CD4-positive, alpha-beta T cell treated with Interleukin-17A for 1 hour (primary cell): Measurements from ENCODE around the gene AEN.
A peak's percentile ranks its signal among the peaks of the same experiment; 100 is the strongest.

ENCODE experiments used
- DNase-seq: peaks from one replicate; pipeline ENCODE4 v3.0.0-alpha.2; 2020

Gene AEN, protein sequence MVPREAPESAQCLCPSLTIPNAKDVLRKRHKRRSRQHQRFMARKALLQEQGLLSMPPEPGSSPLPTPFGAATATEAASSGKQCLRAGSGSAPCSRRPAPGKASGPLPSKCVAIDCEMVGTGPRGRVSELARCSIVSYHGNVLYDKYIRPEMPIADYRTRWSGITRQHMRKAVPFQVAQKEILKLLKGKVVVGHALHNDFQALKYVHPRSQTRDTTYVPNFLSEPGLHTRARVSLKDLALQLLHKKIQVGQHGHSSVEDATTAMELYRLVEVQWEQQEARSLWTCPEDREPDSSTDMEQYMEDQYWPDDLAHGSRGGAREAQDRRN

DNA sequence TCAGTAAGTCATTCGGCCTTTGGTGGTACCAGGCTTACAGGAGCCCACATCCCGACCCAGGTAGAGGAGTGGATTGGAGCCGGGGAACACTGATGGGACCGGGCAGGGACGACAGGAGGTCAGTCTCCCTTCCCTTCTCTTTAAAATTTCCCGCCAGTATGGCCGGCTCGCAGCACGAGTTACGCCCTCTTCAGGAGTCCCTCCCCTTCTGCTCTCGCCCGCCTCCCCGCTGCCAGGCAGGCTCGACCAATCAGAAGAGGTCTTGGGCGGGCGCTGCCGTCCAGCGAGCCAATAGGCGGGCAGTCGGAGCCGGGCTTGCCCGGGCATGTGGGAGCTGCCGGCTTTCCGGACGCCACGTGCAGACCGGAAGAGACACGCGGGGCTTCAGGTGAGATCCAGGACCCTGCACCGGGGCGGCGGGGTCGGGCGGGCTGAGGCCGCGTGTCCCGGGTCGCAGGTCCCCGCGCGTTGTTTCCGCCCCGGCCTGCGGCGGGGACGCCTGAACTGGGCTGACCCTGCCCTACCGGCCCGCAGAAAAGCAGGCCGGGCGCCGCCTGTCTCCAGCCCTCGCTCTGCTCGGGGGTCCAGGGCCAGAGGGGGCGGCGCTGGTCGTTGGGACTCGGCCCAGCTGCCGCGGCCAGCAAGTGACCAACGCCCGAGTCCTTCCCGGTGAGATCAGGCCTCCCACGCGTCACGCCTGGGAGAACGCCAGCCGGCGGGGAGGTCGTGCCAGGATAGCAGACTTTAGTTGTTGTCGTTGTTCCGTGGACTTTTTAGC, at the start of gene AEN:
Gene AEN (plus strand): TSS at position 346 of the 778 bp plus-strand sequence. CDS start 4,870 bp downstream, outside the sequence.
- peak; percentile 97 for DNase-seq

DNA sequence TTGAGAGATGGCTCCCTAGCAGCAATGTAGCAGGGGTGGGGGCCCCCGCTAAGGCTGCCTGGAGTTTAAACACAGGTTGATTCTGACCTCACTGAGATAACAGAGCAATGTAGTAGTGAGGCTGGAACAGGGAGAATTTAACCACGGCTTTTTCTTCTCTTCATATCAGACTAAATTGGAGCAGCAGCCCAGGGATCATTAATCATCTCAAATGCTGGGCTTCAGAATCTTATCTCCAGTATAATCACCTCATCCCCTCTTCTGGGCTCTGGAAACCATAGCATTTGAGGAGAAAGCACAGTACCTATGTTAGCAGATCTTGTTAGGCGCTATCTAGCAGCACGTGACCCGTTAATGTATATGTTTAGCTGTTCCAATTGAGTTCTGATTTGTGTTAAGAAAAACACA, 49.3 kb upstream of the AEN start:
- DNase-seq, result no peak

- no peak for DNase-seq
Measured at GRCh38 chr15:88574077-88574476, 47.1 kb upstream of the AEN start.

DNA sequence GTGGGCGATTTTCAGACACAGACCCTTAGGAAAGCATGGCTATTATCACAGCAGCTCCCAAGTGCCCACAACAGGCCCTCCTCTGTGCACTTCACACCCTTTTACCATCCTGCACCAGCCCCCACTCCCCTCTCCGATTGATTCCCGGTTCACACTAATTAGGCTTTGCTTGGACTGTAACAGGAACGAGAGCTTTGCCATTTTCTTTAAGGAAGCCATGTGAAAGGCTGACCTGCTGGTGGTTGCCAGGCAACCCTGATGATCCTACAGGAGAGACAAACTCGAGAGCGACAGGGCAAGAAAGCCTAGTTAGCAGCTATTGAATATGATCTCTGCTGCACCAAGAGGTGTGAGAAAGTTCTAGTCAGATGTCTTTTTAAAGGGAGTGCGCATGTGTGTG, 46.5 kb upstream of the AEN start:
- no peak for DNase-seq

DNA sequence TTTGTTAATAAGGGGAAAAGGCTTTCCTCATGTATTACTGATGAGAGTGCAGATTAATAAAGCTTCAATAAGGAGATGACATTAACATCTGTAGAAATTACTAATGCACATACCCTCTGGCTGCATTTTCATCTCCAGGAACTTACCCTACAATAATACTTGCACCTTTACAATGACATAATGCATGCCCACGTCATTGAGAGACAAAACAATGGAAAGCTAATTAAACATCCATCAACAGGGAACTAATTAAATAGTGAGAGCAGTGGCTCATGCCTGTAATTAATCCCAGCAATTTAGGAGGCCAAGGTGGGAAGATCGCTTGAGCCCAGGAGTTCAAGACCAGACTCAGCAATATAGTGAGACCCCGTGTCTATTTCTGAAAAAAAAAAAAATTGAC, 41.8 kb upstream of the AEN start:
- DNase-seq, result no peak

- DNase-seq, result no peak
Measured at GRCh38 chr15:88580532-88580931, 40.6 kb upstream of the AEN start.

- no peak for DNase-seq
Measured at GRCh38 chr15:88586401-88587162, 34.6 kb upstream of the AEN start.

- DNase-seq, result no peak
Measured at GRCh38 chr15:88590759-88591158, 30.4 kb upstream of the AEN start.

DNA sequence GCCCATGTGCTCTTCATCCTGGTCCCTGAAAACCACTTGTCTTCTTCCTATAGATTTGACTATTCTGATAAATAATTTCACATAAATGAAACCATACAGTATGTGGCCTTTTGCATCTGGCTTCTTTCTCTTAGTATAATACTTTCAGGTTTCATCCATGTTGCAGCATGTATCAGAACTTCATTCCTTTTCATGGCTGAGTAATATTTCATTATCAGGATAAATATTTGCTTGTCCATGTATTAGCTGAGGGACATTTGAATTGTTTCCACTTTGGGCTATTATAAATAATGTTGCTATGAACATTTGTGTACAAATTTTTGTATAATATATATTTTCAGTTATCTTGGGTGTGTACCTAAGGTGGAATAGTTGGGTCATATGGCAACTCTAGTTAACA, 29.8 kb upstream of the AEN start:
- DNase-seq, result no peak

GRCh38 chr15:88603885-88604284, 17.3 kb upstream of the AEN start:
- no peak for DNase-seq

DNA sequence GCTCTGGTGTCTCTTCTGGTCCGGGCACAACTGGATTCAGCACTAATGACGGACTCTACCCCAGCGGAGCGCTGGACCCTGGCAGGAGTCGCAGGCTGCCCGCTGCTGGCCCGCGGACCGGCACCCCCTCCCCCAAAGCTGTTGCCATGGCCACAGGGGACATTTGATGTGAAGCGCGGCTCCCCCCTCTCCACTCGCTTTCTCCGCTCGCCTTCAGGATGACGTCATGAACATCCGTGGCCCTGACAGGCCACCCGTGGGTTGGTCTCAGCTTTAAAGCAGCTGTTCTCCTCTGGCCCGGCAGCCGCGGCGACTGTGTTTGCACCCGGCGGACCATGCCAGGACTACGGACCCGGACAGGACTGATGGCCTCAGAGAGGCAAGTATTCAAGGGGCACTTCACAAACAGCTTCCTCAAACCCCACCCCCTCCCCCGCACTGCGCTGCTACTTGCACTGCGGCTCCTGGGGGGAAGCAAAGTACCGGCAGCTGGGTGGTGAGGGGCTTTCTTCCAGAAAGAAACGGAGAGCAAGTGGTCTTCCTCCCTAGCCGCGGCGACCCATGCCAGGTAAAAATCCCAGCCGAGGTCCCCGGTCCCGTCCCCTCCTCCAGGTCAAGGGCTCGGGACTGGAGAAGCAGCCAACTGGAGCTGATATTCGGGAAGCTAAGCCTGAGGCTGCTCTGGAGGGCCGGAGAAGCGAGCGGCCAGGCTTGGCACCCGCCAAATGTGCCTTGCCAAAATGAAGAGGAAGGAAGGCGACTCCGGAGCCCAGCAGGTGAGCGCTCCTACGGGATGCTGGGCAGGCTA, 16.6 kb upstream of the AEN start:
- DNase-seq, result no peak

GRCh38 chr15:88605189-88606069, 15.7 kb upstream of the AEN start:
- DNase-seq, result peak; percentile 46

DNA sequence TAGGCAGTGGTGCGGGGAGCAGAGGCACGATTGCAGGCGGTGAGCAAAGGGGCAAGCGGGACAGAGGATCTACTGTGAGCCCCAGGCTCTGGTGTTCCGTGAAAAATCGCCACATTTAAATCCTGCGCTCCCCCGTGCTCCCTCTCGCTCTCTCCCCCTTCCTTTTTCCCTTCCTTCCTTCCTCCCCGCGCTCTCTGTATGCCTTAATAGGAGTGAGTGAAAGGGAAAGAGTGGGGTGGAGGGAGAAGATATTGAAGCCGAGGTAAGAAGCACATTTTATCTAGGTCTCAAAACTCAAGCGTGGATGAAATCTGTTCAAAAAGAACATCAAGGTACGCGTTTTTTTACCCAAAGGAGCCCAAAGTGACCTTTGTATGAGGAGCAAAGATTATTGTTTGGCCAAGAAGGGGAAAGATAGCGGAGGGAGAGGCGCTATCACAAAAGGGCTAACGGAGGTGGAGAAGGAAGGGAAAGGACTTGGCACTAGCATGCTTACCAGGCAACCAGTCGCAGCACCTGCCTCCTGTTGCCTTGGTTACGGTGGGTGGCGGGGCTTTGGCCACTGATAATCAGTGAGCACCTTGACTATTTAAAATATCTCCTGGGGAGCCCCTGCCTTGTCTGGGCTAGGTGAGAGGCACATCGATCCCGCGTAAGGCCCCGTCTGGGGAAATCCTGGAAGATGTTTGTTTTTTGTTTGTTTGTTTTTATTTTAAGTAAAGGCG, 14.9 kb upstream of the AEN start:
- DNase-seq, result no peak

DNA sequence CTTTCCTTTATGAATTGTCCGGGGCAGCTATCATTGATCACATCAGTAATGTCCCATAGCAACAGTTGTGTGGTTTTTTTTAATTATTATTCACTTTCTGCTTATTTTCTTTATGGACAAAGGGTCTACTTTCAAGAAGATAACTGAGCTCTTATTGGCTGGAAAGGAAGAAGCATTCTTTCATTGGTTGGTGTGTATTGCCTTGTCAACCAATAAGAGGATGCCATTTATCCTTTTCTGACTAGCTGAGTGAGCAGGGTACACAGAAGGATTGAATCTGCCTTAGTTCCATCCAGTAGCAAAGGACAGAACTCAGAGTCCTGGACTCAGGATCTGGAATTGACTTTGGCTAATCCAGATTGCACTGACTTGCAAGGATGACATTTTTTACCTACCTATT, 13.2 kb upstream of the AEN start:
- DNase-seq, result no peak

DNA sequence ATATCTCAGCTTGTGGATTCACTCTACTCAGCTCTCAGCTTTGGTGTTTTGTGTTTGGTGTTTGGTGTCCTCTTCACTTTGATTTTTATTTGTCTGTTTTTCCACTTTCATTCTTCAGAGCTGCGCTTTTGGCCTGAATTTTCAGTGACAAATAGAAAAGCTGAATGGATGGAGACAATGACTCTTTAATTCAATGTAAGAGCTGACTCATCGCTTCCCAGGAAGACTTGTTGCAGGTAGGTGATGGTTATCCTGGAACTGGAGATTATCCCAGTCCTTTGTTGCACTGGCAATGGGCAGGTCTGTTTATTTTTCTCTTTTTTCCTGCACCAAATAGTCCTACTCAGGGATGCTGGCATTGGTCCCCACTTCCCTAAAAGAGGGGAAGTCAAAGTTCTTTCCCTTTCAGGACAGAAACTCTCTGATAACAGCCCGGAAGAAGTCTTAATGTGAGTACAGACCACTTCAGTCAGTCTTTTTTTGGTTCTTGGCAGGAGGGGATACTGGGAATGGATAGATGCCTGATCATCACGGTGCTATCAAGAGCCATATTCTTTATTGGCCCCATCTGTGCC, 12.4 kb upstream of the AEN start:
- DNase-seq, result no peak

DNA sequence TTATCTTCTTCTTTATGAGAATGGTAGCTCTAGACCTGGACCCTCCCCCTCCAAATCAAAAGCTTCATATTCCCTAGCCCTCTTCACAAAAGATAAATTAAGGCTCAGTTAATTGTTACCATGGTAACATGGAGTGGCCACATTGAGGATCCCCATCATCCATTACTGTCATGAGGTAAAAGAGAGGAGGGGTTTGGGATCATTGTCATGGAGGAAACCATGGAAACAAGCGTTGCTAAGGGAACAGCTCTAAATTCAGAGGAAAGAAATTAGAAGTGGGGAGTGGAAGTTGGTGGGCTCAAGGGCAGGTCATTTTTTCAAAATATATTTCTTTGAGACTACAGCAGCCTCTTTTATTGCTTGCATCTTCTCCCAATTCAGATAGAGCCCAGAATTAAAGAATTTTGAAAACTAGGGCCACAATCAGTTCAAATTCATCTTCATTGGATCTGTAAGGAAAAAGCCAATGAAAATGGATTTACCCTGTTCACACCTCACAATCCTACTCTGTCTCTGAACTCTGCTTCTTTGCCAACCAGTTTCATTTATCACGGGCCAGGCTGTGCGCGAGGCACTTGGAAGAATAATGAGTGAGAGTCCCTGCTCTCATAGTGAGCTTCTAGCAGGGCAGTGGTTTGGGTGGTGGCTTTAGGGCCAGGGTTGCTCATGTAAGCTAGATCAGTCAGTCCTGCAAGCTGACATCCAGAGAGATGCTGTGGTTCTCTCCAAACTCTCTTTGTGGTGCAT, 11.6 kb upstream of the AEN start:
- no peak for DNase-seq

DNA sequence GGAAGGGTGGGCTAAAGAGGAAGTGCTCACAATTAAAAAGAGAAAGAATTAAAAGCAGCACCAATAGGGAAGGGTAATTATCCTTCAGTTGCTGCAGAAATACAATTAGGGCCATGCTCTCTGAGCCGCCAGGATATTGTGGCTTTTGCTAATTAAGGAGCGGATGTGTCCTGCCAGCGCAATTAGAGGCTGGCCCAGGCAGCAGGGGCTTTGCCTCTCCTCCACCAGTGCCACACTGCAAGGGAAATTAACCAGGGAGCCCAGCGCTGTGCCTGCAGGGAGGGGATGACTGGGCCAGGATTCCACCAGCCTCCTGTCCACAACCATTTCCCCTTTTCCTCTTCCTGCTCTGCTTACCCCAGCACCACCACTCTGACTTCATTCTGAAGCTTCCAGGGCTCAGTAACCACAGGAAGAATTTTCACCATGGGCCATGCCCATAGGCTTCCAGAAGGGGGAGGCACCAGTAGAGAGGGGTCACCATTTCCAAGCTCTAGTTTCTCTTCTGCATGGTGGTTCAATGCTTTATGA, 10.4 kb upstream of the AEN start:
- no peak for DNase-seq

GRCh38 chr15:88612186-88612796, 8.8 kb upstream of the AEN start:
- no peak for DNase-seq
